GM10266 (cell line): Measurements from ENCODE around the gene FREM1.

ENCODE experiments used
- DNase-seq: peaks from one replicate; pipeline ENCODE4 v3.0.0; 2012; ENCODE audit errors: extremely low spot score
- TF ChIP-seq, protein P1 (sequence below): IDR thresholded peaks from 2 replicates; pipeline ENCODE4 v1.5.1; 2012; ENCODE audit warnings: mild to moderate bottlenecking, low read depth; ENCODE audit not compliant: control insufficient read depth, insufficient read depth; ENCODE audit errors: missing control alignments

The FREM1 gene

DNA sequence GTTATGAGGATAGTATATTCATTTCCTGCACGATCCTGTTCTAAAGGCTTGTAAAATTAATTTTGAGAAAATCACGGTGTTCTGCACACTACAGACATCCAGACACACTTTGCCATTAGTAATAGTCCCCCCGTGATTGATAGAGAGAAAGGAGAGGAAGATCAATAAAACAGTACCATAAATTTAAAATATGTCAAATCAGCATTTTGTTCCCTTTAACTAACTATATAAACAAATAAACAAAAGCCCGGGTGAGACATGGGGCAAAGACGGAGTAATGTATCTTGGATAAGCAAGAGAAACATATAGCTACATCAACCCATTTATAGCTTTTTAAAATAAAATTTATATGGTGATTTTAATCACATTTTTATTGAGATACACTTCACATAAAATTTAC is 177.1 kb downstream of the FREM1 start:
- TF ChIP-seq, protein P1, sequence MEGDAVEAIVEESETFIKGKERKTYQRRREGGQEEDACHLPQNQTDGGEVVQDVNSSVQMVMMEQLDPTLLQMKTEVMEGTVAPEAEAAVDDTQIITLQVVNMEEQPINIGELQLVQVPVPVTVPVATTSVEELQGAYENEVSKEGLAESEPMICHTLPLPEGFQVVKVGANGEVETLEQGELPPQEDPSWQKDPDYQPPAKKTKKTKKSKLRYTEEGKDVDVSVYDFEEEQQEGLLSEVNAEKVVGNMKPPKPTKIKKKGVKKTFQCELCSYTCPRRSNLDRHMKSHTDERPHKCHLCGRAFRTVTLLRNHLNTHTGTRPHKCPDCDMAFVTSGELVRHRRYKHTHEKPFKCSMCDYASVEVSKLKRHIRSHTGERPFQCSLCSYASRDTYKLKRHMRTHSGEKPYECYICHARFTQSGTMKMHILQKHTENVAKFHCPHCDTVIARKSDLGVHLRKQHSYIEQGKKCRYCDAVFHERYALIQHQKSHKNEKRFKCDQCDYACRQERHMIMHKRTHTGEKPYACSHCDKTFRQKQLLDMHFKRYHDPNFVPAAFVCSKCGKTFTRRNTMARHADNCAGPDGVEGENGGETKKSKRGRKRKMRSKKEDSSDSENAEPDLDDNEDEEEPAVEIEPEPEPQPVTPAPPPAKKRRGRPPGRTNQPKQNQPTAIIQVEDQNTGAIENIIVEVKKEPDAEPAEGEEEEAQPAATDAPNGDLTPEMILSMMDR: no peak
- DNase-seq: no peak

DNA sequence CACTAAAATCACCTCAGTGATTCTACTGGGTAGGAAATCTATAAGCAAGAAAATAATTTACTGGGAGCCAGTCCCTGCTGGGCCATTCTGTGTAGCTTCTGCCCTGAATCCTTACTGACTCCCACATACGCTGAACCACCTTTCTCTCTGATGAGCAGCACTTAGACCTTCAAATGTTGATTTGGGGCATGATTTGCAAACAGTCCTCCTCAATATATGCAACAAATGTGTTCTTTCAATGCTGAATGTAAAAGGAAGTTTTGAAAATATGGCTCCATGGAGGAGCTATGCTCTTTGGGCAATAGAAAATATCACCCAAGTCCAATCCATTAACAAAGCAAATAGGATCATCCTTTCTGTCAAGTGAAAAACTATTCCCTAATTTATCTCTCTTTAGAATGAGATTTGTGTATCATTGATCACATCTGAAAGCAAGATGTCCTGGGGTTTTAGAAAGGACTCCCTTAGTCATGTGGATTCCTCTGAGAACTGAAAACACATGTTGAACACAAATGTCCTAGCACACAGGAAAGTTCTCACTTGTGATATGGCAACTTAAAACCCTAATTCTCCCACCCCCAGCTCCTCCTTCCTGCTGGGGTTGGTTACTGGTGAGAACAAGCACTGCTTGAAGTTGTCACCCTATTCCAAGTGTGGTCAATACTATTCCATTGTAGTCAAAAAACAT is 178.8 kb downstream of the FREM1 start:
- no peak for DNase-seq
- TF ChIP-seq, protein P1: no peak

DNA sequence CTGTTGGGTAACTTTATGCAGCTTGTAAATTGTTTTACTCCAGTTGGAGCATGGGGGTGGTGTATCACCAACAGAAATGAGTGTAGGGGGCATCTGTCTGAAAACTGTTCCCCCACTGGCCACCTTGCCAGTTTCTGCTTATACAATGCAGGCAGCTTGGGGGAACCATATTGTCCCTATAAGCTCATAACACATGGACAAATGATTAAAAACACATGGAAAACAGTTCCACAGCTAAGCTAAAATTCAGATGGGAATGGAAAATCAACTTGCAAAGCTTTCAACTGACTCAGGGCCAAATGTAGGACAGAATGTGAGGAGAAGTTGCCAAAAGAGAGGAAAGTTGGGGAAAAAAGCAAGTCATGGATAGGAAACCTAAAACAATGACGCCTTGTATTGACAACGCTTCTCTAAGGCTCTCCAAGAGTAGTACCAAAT is 179.7 kb downstream of the FREM1 start:
- no peak for DNase-seq
- TF ChIP-seq, protein P1: no peak

DNA sequence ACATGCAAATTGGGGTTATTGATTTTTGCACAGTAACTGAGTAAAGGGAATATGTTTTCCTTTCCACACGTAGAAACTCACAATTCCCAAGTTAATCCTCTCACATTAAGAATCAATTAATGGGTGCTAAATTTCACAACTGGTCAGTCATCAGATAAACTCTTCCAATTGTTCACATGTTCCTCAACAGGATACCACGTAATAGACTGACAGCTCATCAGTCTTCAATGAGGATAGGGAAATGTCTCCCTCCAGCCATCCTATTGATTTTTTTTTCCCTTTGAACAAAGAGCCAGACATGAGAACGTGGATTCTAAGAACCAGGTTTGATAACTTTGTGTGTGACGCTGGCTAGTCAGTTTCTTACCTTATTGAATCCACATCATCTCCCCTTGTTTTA is 186.9 kb downstream of the FREM1 start:
- DNase-seq: no peak

DNA sequence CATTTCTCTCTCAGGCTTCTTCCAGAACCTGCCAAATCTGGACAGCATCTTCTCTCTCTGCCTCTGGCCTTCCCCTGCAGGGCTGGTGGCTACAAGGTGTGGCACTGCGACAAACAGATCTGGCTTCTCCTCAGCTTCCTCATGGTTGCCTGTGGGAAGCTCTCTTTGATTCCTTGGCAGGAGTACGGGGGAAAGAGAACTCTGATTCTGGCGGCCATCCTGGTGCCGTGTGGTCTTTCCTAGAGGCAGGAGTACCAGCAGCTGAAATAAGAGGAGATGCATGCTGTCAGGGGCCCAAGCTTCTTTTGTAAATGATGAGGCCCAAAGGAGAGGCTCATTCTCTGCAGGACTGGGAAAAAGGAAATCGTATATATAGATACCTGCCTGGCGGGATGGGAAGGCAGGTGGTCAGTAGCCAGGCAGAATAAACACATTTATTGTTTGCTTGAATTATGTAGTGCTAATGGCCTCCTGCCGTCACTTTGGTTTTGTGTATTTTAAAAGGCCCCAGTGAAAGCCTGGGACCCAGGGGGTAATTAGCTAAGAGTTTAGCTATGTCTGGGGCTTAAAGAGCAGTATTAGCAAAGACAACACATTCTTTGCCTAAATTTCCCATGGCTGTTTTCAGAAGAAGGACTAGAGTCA is 187.7 kb downstream of the FREM1 start, which contains the start of gene CER1:
CER1 (minus strand) TSS at position 343 of the 645 bp plus-strand sequence; CDS start at position 282, 61 bp downstream.
- TF ChIP-seq, protein P1: no peak
- no peak for DNase-seq

More for the DNA sequence above, 186.9 kb downstream of the FREM1 start:
- TF ChIP-seq, protein P1: no peak

DNA sequence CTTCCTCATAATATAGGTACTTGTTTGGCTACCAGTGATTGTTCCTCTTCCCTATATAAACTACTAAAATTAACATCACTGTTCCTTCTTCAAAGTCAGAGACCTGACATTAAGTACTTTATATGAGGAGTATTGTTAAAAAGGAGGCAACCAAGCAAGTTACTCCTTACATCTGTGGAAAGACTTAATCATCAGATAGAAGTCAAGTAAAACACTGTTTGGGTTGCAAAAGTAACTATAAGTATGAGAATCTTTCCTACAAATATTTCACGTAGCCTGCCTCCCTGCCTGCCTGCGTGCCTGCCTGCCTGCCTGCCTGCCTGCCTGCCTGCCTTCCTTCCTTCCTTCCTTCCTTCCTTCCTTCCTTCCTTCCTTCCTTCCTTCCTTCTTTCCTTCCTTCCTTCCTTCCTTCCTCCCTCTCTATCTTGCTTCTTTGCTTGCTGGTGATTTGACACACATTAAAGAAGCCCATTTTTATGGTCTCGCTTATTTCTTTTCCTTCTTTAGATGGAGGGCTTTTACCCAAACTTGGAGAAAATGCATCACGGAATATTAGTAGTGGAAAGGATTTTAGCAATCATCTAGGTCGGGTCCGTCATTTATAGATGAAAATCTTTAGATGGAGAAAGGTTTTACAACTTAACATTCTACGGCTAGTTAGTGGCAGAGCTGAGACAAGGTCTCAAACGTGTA is 190.9 kb downstream of the FREM1 start:
- TF ChIP-seq, protein P1: no peak
- DNase-seq: no peak

DNA sequence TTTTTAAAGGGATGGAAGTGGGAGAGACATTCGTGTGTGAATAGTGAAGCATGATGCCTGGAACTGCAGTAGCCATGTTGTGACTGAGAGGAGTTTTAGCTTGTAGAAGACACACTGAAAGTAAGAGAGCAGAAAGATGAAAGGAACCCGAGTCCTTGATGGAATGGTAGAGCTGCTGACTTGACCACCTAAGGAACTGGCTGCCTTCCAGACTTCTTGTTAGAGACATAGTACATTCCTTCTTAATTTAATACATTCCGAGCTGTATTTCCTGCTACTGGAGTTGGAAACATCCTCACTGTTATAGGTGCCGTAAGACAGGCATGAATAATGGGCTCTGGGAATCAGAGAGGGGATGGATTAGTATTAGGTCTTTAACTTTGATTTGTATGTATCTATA is 195.1 kb downstream of the FREM1 start:
- TF ChIP-seq, protein P1: no peak
- DNase-seq: no peak
